ENCODE data around the gene LOC101059915.

GRCh38 chrX:71636438-71637252 lies 30.7 kb upstream of the LOC101059915 start:
- no peak for TF ChIP-seq POLR2AphosphoS5 (IDR thresholded peaks at IDR 0.05; ENCODE audit: low read depth, low read length)
- TF ChIP-seq POLR2A (IDR thresholded peaks at IDR 0.05; ENCODE audit: low read depth, low read length), result no peak
